B cell (primary cell): ENCODE data around the gene XXYLT1. TPM values are rescaled to one million over a fixed set of nuclear protein-coding genes. Genes with fewer than 3 reads are reported as not detected.

Source experiments
- ATAC-seq: fragments of 200-7000 bp; cut with Tn5 transposase; one replicate; pipeline ENCODE4 v1.10.0; 2021; ENCODE audit warnings: low read depth, mild to moderate bottlenecking, moderate number of reproducible peaks, moderate library complexity
- CTCF ChIA-PET: fragments of 350-600 bp; sonication (Branson Sonifier 250); formaldehyde crosslinking; loops from one replicate; lab custom pipeline; 2021; ENCODE audit warnings: antibody characterized with exemption, inconsistent platforms; lab: Charles Lee
- POLR2A ChIA-PET: fragments of 350-600 bp; sonication (Branson Sonifier 250); formaldehyde crosslinking; loops from one replicate; lab custom pipeline; 2021; ENCODE audit warnings: antibody characterized with exemption; lab: Charles Lee
- DNase-seq: peaks from one replicate; pipeline ENCODE4 v3.0.0; 2013
- H2AFZ ChIP-seq: 2 replicates; pipeline ENCODE4 v1.6.1; 2012; ENCODE audit warnings: mild to moderate bottlenecking, low read depth, low read length; ENCODE audit not compliant: insufficient read depth, poor library complexity, severe bottlenecking
- H3K27ac ChIP-seq, 2 donors: 1 replicate in 1 of 2; 2 replicates in 1 of 2; pipeline ENCODE4 v1.5.1; 2012 to 2013; ENCODE audit warnings: low read length in 2 of 2, mild to moderate bottlenecking in 2 of 2, moderate library complexity in 1 of 2
- H3K27me3 ChIP-seq, 4 experiments: fragments of 200-600 bp in 1 of 4; sonication (generic) in 1 of 4; replicated peaks in 1 of 4; 1 replicate in 2 of 4; 2 replicates in 2 of 4; pipeline versions ENCODE4 v1.6.1 to v1.7.0; 2013 to 2016; ENCODE audit warnings: low read length in 3 of 4, mild to moderate bottlenecking in 2 of 4, mixed read lengths in 1 of 4, moderate library complexity in 1 of 4; ENCODE audit not compliant: insufficient read depth in 4 of 4, control insufficient read depth in 3 of 4; ENCODE audit errors: control extremely low read depth in 1 of 4
- H3K36me3 ChIP-seq, 2 experiments: replicated peaks in 1 of 2; 1 replicate in 1 of 2; 2 replicates in 1 of 2; pipeline versions ENCODE4 v1.6.1 to v1.7.1; 2013; ENCODE audit warnings: low read length in 1 of 2; ENCODE audit not compliant: insufficient read depth in 2 of 2, control insufficient read depth in 1 of 2; ENCODE audit errors: control extremely low read depth in 1 of 2, extremely low read depth in 1 of 2
- H3K4me1 ChIP-seq, 2 donors: fragments of 200-600 bp in 1 of 2; sonication (generic) in 1 of 2; 1 replicate in 1 of 2; 2 replicates in 1 of 2; pipeline versions ENCODE4 v1.5.1 to v1.6.1; 2013 to 2017; ENCODE audit warnings: low read length in 2 of 2; ENCODE audit not compliant: control insufficient read depth in 2 of 2, insufficient read depth in 2 of 2
- H3K4me2 ChIP-seq: replicated peaks from 2 replicates; pipeline ENCODE3; 2012; ENCODE audit warnings: mild to moderate bottlenecking, low read depth, low read length; ENCODE audit not compliant: poor library complexity, severe bottlenecking
- H3K4me3 ChIP-seq, 5 experiments: fragments of 200-600 bp in 1 of 5; sonication (generic) in 1 of 5; 1 replicate in 3 of 5; 2 replicates in 2 of 5; pipeline versions ENCODE4 v1.5.1 to v1.7.0; 2011 to 2016; ENCODE audit warnings: low read length in 4 of 5, mild to moderate bottlenecking in 4 of 5, low read depth in 2 of 5, control low read depth in 1 of 5, moderate library complexity in 1 of 5; ENCODE audit not compliant: insufficient read depth in 1 of 5; ENCODE audit errors: control extremely low read depth in 1 of 5, extremely low read depth in 1 of 5
- H3K79me2 ChIP-seq: fragments of 200-600 bp; sonication (generic); one replicate; pipeline ENCODE4 v1.6.0; 2016; ENCODE audit warnings: low read length; ENCODE audit not compliant: control insufficient read depth, insufficient read depth
- H3K9ac ChIP-seq: fragments of 200-600 bp; sonication (generic); 2 replicates; pipeline ENCODE4 v1.6.1; 2017; ENCODE audit warnings: mild to moderate bottlenecking, low read length, moderate library complexity
- H3K9me3 ChIP-seq, 3 donors: one replicate each; pipeline versions ENCODE4 v1.6.1 to v1.7.1; 2013; ENCODE audit warnings: low read length in 2 of 3; ENCODE audit not compliant: control insufficient read depth in 2 of 3, insufficient read depth in 1 of 3; ENCODE audit errors: control extremely low read depth in 1 of 3
- H4K20me1 ChIP-seq: 2 replicates; pipeline ENCODE4 v1.6.0; 2012; ENCODE audit warnings: mild to moderate bottlenecking, low read length; ENCODE audit not compliant: insufficient read depth, control insufficient read depth, poor library complexity, severe bottlenecking
- H3K27ac Mint-ChIP-seq: one replicate; pipeline ENCODE4 v1.8.0; 2021; ENCODE audit warnings: mixed read lengths
- H3K27me3 Mint-ChIP-seq: one replicate; pipeline ENCODE4 v1.8.0; 2021; ENCODE audit warnings: mixed read lengths
- H3K4me1 Mint-ChIP-seq: one replicate; pipeline ENCODE4 v1.8.0; 2021; ENCODE audit warnings: mixed read lengths
- H3K4me3 Mint-ChIP-seq: one replicate; pipeline ENCODE4 v1.8.0; 2021; ENCODE audit warnings: mixed read lengths
- H3K9me3 Mint-ChIP-seq: one replicate; pipeline ENCODE4 v1.8.0; 2022; ENCODE audit warnings: mixed read lengths; ENCODE audit not compliant: insufficient read depth
- CTCF ChIP-seq: fragments of 200-600 bp; IDR thresholded peaks from one replicate; pipeline ENCODE4 v1.8.0; 2022; ENCODE audit warnings: antibody characterized with exemption, mild to moderate bottlenecking
- EZH2 ChIP-seq: IDR thresholded peaks from 2 replicates; pipeline ENCODE4 v1.6.1; 2012; ENCODE audit warnings: borderline replicate concordance, low read depth, mild to moderate bottlenecking, moderate library complexity, low read length; ENCODE audit not compliant: insufficient read depth, poor library complexity, severe bottlenecking
- WGBS: methylation state at CpG from one replicate; pipeline ENCODE4 v1.1.5; 2013; ENCODE audit warnings: missing lambda C conversion rate; ENCODE audit not compliant: insufficient coverage; 5-methylcytosine and 5-hydroxymethylcytosine counted together
- intact Hi-C: fragments of 100-400 bp; cut with micrococcal nuclease; formaldehyde crosslinking; loops from one replicate; pipeline ENCODE4 v1.10.0; 2022
- polyA plus RNA-seq: library from polyadenylated mRNA; depleted of rRNA; stranded (reverse); fragments of >200 nt; gene quantifications from 2 replicates; pipeline ENCODE4 v1.2.3, GENCODE V29; 2012
- total RNA-seq, 2 donors: library from RNA; stranded (reverse); fragments of 120-200 nt in 1 of 2; gene quantifications; 1 replicate in 1 of 2; 2 replicates in 1 of 2; pipeline versions ENCODE4 v1.2.3 to v1.2.4, GENCODE V29; 2013 to 2022

XXYLT1 gene
- total and polyA plus RNA-seq, 2 donors (not counting 1 experiment from before 2014, with no cell fraction given): 2.6 to 11.2 TPM

GRCh38 chr3:195062866-195063540 lies 208.0 kb downstream of the XXYLT1 start:
- H3K9me3 ChIP-seq: no peaks in the 10 kb centered on the region
- DNase-seq (no peak), ATAC-seq (no peak)
- H3K9ac ChIP-seq: no peak overlapping the region
- H3K27ac ChIP-seq: no peak overlapping the region
- Mint-ChIP-seq H3K4me1 (peaks cover 24% of the 10 kb centered on the region), H3K4me3 (no peak overlapping the region), H3K27ac (no peak overlapping the region), H3K9me3 (no peaks in the 10 kb centered on the region), H3K27me3 (peaks cover 5% of the 10 kb centered on the region)
- no peaks in the 10 kb centered on the region for H3K36me3 ChIP-seq
- ChIA-PET CTCF (interaction anchor here (0.9 to 2.2 kb wide), 2 partner anchors 44 to 380 kb away, joined by 3 to 8 read pairs; no protein-coding TSS in a partner anchor), POLR2A (no interaction called here)
- H3K4me3 ChIP-seq: no peak overlapping the region
- no peak overlapping the region for H2AFZ ChIP-seq
- intact Hi-C loops: no loop called here
- TF ChIP-seq CTCF (no peak), EZH2 (no peak)
- WGBS: 97% methylated on average over 18 of the region's 20 CpGs
- no peaks in the 10 kb centered on the region for H3K27me3 ChIP-seq
- no peaks in the 10 kb centered on the region for H4K20me1 ChIP-seq
- no peaks in the 10 kb centered on the region for H3K79me2 ChIP-seq
- H3K4me2 ChIP-seq: no peak overlapping the region
- H3K4me1 ChIP-seq: peaks cover 17 to 22% of the 10 kb centered on the region in 2 donors
